ENCODE results near the gene NRG4. TPM values are rescaled to one million over a fixed set of nuclear protein-coding genes. Genes with fewer than 3 reads are reported as not detected.

Gene NRG4
- total and polyA plus RNA-seq, 2 experiments from 2014 or later, result 0.50 to 1.5 TPM

- H2AFZ ChIP-seq, result peak within 1 kb of the TSS; percentile 86
- peak within 1 kb of the TSS; percentile 94 for H3K27ac ChIP-seq
- DNase-seq (ENCODE audit: low spot score), result peak; percentile 97
- peak within 1 kb of the TSS; percentile 78 for H3K4me2 ChIP-seq
- no peaks in the 10 kb centered on the region for H3K27me3 ChIP-seq
- no peaks in the 10 kb centered on the region for H4K20me1 ChIP-seq (ENCODE audit: insufficient read depth, poor library complexity, severe bottlenecking)
- no peaks in the 10 kb centered on the region for H3K9me3 ChIP-seq (ENCODE audit: low read depth)
- H3K4me1 ChIP-seq (ENCODE audit: insufficient read depth), result peaks cover 19% of the 10 kb centered on the region
- peak within 1 kb of the TSS; percentile 80 for H3K4me3 ChIP-seq
- H3K9me2 ChIP-seq (replicated peaks; ENCODE audit: insufficient read depth), result no peaks in the 10 kb centered on the region
- 3% methylated on average over 55 of the region's 63 CpGs for WGBS (ENCODE audit: low lambda C conversion rate, missing lambda C conversion rate)
- H3K36me3 ChIP-seq (replicated peaks; ENCODE audit: insufficient read depth, low read depth), result no peaks in the 10 kb centered on the region
- H3K79me2 ChIP-seq, result peaks cover 38% of the 10 kb centered on the region
- TF ChIP-seq EZH2 (IDR thresholded peaks at IDR 0.05; ENCODE audit: borderline replicate concordance) (no peak), CTCF (IDR thresholded peaks at IDR 0.05; ENCODE audit: poor library complexity) (no peak), EZH2phosphoT487 (IDR thresholded peaks at IDR 0.05; ENCODE audit: low read depth, severe bottlenecking, unreplicated experiment) (no peak)
Measured at GRCh38 chr15:75903331-75904239, 108.6 kb downstream of the NRG4 start, which contains the start of gene FBXO22. TSS of gene FBXO22 (plus strand) at chr15:75903878. CDS start at chr15:75903964, 86 bp downstream.

GRCh38 chr15:75902129-75902557 is 110.1 kb downstream of the NRG4 start:
- no peak for TF ChIP-seq CTCF (IDR thresholded peaks at IDR 0.05; ENCODE audit: poor library complexity)
- TF ChIP-seq EZH2 (IDR thresholded peaks at IDR 0.05; ENCODE audit: borderline replicate concordance), result no peak
- no peak for TF ChIP-seq EZH2phosphoT487 (IDR thresholded peaks at IDR 0.05; ENCODE audit: low read depth, severe bottlenecking, unreplicated experiment)
- Histone ChIP-seq H3K27me3 (no peaks in the 10 kb centered on the region), H3K79me2 (peaks cover 23% of the 10 kb centered on the region), H3K4me3 (no peak overlapping the region), H2AFZ (no peak overlapping the region), H3K36me3 (replicated peaks; ENCODE audit: insufficient read depth, low read depth) (no peaks in the 10 kb centered on the region), H4K20me1 (ENCODE audit: insufficient read depth, poor library complexity, severe bottlenecking) (no peaks in the 10 kb centered on the region), H3K9me2 (replicated peaks; ENCODE audit: insufficient read depth) (no peaks in the 10 kb centered on the region), H3K4me1 (ENCODE audit: insufficient read depth) (peaks cover 15% of the 10 kb centered on the region), H3K27ac (peak overlapping the region; percentile 94), H3K9me3 (ENCODE audit: low read depth) (no peaks in the 10 kb centered on the region), H3K4me2 (no peak overlapping the region)
- WGBS (ENCODE audit: low lambda C conversion rate, missing lambda C conversion rate), result 55% methylated on average over 8 of the region's 8 CpGs
- peak; percentile 48 for DNase-seq (ENCODE audit: low spot score)

- Histone ChIP-seq H2AFZ (no peak overlapping the region), H3K36me3 (replicated peaks; ENCODE audit: insufficient read depth, low read depth) (no peaks in the 10 kb centered on the region), H3K4me2 (no peak overlapping the region), H3K27ac (no peak overlapping the region), H4K20me1 (ENCODE audit: insufficient read depth, poor library complexity, severe bottlenecking) (no peaks in the 10 kb centered on the region), H3K4me3 (no peak overlapping the region), H3K4me1 (ENCODE audit: insufficient read depth) (peaks cover 10% of the 10 kb centered on the region), H3K79me2 (peaks cover 7% of the 10 kb centered on the region), H3K9me2 (replicated peaks; ENCODE audit: insufficient read depth) (no peaks in the 10 kb centered on the region), H3K27me3 (no peaks in the 10 kb centered on the region), H3K9me3 (ENCODE audit: low read depth) (no peaks in the 10 kb centered on the region)
- no peak for DNase-seq (ENCODE audit: low spot score)
- TF ChIP-seq EZH2phosphoT487 (IDR thresholded peaks at IDR 0.05; ENCODE audit: low read depth, severe bottlenecking, unreplicated experiment) (no peak), EZH2 (IDR thresholded peaks at IDR 0.05; ENCODE audit: borderline replicate concordance) (no peak), CTCF (IDR thresholded peaks at IDR 0.05; ENCODE audit: poor library complexity) (no peak)
Measured at GRCh38 chr15:75900577-75900976, 111.6 kb downstream of the NRG4 start.
